ENCODE measurements around the gene IGF2R.

The IGF2R gene

GRCh38 chr6:159973406-159973805, 4.5 kb downstream of the IGF2R start:
- Histone ChIP-seq H3K4me1 (ENCODE audit: control insufficient read depth in 5 of 5, insufficient read depth in 5 of 5, low read length in 5 of 5) (peaks cover 16 to 58% (median 54%) of the 10 kb centered on the region in 5 donors), H3K27me3 (ENCODE audit: control insufficient read depth in 5 of 5, insufficient read depth in 4 of 5, low read length in 5 of 5) (peaks cover 0 to 2% (median 0%) of the 10 kb centered on the region in 5 donors), H3K4me3 (ENCODE audit: low read depth in 1 of 5, low read length in 5 of 5) (no peak overlapping the region), H3K9ac (ENCODE audit: low read length in 5 of 5) (no peak overlapping the region), H3K36me3 (ENCODE audit: control insufficient read depth in 5 of 5, insufficient read depth in 5 of 5, low read length in 5 of 5) (no peaks in the 10 kb centered on the region), H3K27ac (ENCODE audit: low read depth, low read length) (peak overlapping the region; percentile 64), H3K9me3 (ENCODE audit: control insufficient read depth in 5 of 5, low read length in 5 of 5) (no peaks in the 10 kb centered on the region)

GRCh38 chr6:159973951-159974350, 5.1 kb downstream of the IGF2R start:
- Histone ChIP-seq H3K9ac (ENCODE audit: low read length in 5 of 5) (peak overlapping the region in 1 of 5 donors; percentile 40), H3K9me3 (ENCODE audit: control insufficient read depth in 5 of 5, low read length in 5 of 5) (no peaks in the 10 kb centered on the region), H3K4me1 (ENCODE audit: control insufficient read depth in 5 of 5, insufficient read depth in 5 of 5, low read length in 5 of 5) (peaks cover 16 to 61% (median 56%) of the 10 kb centered on the region in 5 donors), H3K27me3 (ENCODE audit: control insufficient read depth in 5 of 5, insufficient read depth in 4 of 5, low read length in 5 of 5) (peaks cover 0 to 2% (median 0%) of the 10 kb centered on the region in 5 donors), H3K4me3 (ENCODE audit: low read depth in 1 of 5, low read length in 5 of 5) (no peak overlapping the region), H3K36me3 (ENCODE audit: control insufficient read depth in 5 of 5, insufficient read depth in 5 of 5, low read length in 5 of 5) (no peaks in the 10 kb centered on the region), H3K27ac (ENCODE audit: low read depth, low read length) (peak overlapping the region; percentile 64)

- Histone ChIP-seq H3K9me3 (ENCODE audit: control insufficient read depth in 5 of 5, low read length in 5 of 5) (no peaks in the 10 kb centered on the region), H3K27me3 (ENCODE audit: control insufficient read depth in 5 of 5, insufficient read depth in 4 of 5, low read length in 5 of 5) (peaks cover 0 to 1% (median 0%) of the 10 kb centered on the region in 5 donors), H3K4me3 (ENCODE audit: low read depth in 1 of 5, low read length in 5 of 5) (no peak overlapping the region), H3K36me3 (ENCODE audit: control insufficient read depth in 5 of 5, insufficient read depth in 5 of 5, low read length in 5 of 5) (no peaks in the 10 kb centered on the region), H3K27ac (ENCODE audit: low read depth, low read length) (peak overlapping the region; percentile 64), H3K4me1 (ENCODE audit: control insufficient read depth in 5 of 5, insufficient read depth in 5 of 5, low read length in 5 of 5) (peaks cover 15 to 69% (median 63%) of the 10 kb centered on the region in 5 donors), H3K9ac (ENCODE audit: low read length in 5 of 5) (no peak overlapping the region)
Observed at GRCh38 chr6:159974932-159975331, 6.0 kb downstream of the IGF2R start.

DNA sequence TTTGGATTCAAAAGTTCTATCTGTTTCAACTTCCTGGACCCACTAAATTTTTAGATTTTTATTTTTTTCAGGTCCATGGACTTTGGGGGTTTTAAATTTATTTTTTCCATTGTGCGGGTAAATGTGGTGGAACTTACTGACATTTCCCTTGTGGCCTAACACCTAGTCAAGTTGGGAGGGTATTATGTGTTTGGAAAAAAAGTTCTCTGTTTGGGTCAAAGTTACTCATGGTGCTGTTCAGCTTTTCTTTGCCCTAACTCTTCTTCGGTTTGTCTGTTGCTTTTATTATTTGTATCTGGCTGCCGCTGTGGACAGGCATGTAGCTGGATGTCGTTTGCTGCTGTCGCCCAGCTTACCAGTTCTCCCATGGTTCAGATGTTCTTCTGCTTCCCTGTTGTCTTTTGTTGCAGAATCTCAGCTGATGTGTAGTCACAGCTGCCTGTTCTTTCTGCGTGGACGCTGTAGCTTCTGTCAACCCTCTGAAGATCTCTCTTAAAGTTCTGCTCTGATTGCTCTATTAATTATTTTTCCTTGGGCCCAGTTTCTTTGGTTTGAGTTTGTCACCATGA, 7.9 kb downstream of the IGF2R start:
- Histone ChIP-seq H3K9me3 (ENCODE audit: control insufficient read depth in 5 of 5, low read length in 5 of 5) (no peaks in the 10 kb centered on the region), H3K27me3 (ENCODE audit: control insufficient read depth in 5 of 5, insufficient read depth in 4 of 5, low read length in 5 of 5) (no peaks in the 10 kb centered on the region), H3K27ac (ENCODE audit: low read depth, low read length) (peak overlapping the region; percentile 27), H3K36me3 (ENCODE audit: control insufficient read depth in 5 of 5, insufficient read depth in 5 of 5, low read length in 5 of 5) (no peaks in the 10 kb centered on the region), H3K4me1 (ENCODE audit: control insufficient read depth in 5 of 5, insufficient read depth in 5 of 5, low read length in 5 of 5) (peaks cover 19 to 72% (median 63%) of the 10 kb centered on the region in 5 donors), H3K4me3 (ENCODE audit: low read depth in 1 of 5, low read length in 5 of 5) (peak overlapping the region in 3 of 5 donors; percentile 0 to 53 (median 11)), H3K9ac (ENCODE audit: low read length in 5 of 5) (no peak overlapping the region)

- Histone ChIP-seq H3K4me3 (ENCODE audit: low read depth in 1 of 5, low read length in 5 of 5) (peak overlapping the region in 4 of 5 donors; percentile 0 to 53 (median 12)), H3K36me3 (ENCODE audit: control insufficient read depth in 5 of 5, insufficient read depth in 5 of 5, low read length in 5 of 5) (no peaks in the 10 kb centered on the region), H3K27ac (ENCODE audit: low read depth, low read length) (peak overlapping the region; percentile 27), H3K9ac (ENCODE audit: low read length in 5 of 5) (no peak overlapping the region), H3K4me1 (ENCODE audit: control insufficient read depth in 5 of 5, insufficient read depth in 5 of 5, low read length in 5 of 5) (peaks cover 24 to 76% (median 66%) of the 10 kb centered on the region in 5 donors), H3K9me3 (ENCODE audit: control insufficient read depth in 5 of 5, low read length in 5 of 5) (no peaks in the 10 kb centered on the region), H3K27me3 (ENCODE audit: control insufficient read depth in 5 of 5, insufficient read depth in 4 of 5, low read length in 5 of 5) (no peaks in the 10 kb centered on the region)
Observed at GRCh38 chr6:159977255-159977903, 8.5 kb downstream of the IGF2R start.

DNA sequence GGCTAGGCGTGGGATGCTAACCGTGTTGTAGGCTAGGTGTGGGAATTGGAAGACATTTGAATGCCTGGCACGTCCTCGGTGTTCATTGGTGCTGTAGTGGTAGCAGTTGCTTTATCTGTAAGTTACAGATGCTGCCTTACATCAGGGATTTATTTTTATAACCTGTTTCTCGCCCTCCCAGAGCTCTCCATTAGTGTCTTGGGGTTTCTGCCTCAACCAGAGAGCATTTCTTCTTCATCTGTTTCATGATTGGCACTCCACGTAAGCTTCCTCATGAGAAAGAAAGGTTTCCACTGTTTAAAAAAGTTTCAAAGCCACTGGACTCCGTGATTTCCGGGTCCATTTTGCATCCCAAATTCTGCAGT, 9.0 kb downstream of the IGF2R start:
- H3K36me3 ChIP-seq (ENCODE audit: control insufficient read depth in 5 of 5, insufficient read depth in 5 of 5, low read length in 5 of 5), result no peaks in the 10 kb centered on the region
- peaks cover 25 to 77% (median 68%) of the 10 kb centered on the region in 5 donors for H3K4me1 ChIP-seq (ENCODE audit: control insufficient read depth in 5 of 5, insufficient read depth in 5 of 5, low read length in 5 of 5)
- no peaks in the 10 kb centered on the region for H3K9me3 ChIP-seq (ENCODE audit: control insufficient read depth in 5 of 5, low read length in 5 of 5)
- no peaks in the 10 kb centered on the region for H3K27me3 ChIP-seq (ENCODE audit: control insufficient read depth in 5 of 5, insufficient read depth in 4 of 5, low read length in 5 of 5)
- H3K27ac ChIP-seq (ENCODE audit: low read depth, low read length), result peak overlapping the region; percentile 27
- no peak overlapping the region for H3K4me3 ChIP-seq (ENCODE audit: low read depth in 1 of 5, low read length in 5 of 5)
- peak overlapping the region in 1 of 5 donors; percentile 52 for H3K9ac ChIP-seq (ENCODE audit: low read length in 5 of 5)

DNA sequence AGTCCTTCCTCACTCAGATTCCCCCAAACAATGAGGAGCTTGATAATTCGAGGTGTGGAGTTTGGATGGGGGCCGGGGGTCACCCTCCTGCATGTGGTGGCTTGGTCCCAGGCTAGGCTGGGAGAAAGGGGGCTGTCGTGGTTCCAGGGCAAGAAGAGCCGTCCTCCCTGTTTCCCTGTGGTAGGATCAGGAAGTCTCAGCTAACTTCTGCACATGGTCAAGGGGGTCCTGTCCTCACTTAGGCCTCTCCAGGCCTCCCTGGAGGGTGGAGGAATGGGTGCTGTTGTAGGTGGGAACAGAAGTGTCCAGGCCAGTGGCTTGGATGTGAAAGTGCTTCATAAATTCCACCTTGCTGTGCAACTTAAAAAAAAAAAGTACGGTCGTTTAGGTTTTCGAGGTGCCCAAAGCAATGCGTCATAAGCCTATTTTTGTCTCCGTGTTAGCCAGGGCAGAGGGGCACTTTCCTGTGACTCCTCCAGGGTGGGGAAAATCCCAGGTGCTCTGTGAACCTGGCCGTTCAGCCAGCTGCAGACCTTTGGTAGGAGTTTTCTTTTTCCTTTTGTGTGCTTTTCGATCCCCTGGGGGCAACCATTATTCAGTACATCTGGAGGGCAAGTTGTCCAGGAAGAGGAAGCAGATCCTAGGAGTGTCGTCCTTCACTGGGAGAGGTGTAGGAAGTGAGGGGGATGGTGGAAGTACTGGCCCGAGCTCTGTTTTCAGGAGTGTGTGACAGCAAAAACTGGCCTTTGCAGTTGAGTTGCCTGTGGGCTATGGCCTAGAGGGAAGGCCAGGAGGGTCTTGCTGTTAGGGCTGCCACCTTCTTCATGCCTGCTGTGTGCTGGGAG, 9.6 kb downstream of the IGF2R start:
- Histone ChIP-seq H3K27me3 (ENCODE audit: control insufficient read depth in 5 of 5, insufficient read depth in 4 of 5, low read length in 5 of 5) (no peaks in the 10 kb centered on the region), H3K9me3 (ENCODE audit: control insufficient read depth in 5 of 5, low read length in 5 of 5) (no peaks in the 10 kb centered on the region), H3K27ac (ENCODE audit: low read depth, low read length) (peak overlapping the region; percentile 47), H3K9ac (ENCODE audit: low read length in 5 of 5) (peak overlapping the region in 1 of 5 donors; percentile 52), H3K4me3 (ENCODE audit: low read depth in 1 of 5, low read length in 5 of 5) (peak overlapping the region in 3 of 5 donors; percentile 1 to 32 (median 14)), H3K36me3 (ENCODE audit: control insufficient read depth in 5 of 5, insufficient read depth in 5 of 5, low read length in 5 of 5) (no peaks in the 10 kb centered on the region), H3K4me1 (ENCODE audit: control insufficient read depth in 5 of 5, insufficient read depth in 5 of 5, low read length in 5 of 5) (peaks cover 29 to 77% (median 69%) of the 10 kb centered on the region in 5 donors)

DNA sequence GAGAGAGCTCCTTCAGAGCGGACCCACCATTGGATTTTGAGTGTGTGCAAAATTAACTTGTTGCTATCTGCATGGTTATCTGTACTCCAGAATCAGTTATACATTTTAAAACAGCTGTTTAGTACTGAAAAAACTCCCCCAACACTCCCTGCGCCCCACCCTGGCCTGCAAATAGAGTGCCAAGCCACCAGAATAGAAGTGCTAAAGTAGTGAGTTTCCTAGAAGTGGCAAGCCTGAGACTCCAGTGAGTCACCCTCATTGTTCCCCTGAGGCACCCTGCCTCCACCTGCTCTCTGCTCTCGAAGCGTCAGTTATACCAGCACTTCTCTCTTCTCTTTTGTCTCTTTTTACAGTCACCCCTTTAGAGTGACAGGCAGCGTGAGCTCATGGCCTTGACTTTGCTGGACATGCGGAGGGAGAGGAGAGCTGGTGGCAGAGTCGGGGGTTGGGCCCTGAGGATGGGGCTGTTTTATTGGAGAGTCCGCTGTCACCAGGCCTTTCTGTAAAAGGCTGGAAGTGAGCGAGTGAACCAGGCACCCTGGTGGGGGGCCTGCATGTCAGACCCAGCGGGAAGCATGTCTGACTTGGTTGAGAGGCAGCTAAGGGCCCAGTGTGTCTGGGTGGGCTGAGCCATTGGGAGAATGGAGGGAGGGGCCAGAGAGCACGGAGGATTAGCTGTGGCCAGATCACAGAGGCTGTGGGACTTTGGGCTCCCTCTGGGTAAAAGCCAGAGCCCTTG, 10.4 kb downstream of the IGF2R start:
- no peak overlapping the region for H3K9ac ChIP-seq (ENCODE audit: low read length in 5 of 5)
- no peaks in the 10 kb centered on the region for H3K27me3 ChIP-seq (ENCODE audit: control insufficient read depth in 5 of 5, insufficient read depth in 4 of 5, low read length in 5 of 5)
- H3K4me1 ChIP-seq (ENCODE audit: control insufficient read depth in 5 of 5, insufficient read depth in 5 of 5, low read length in 5 of 5), result peaks cover 31 to 79% (median 72%) of the 10 kb centered on the region in 5 donors
- no peaks in the 10 kb centered on the region for H3K36me3 ChIP-seq (ENCODE audit: control insufficient read depth in 5 of 5, insufficient read depth in 5 of 5, low read length in 5 of 5)
- H3K9me3 ChIP-seq (ENCODE audit: control insufficient read depth in 5 of 5, low read length in 5 of 5), result no peaks in the 10 kb centered on the region
- H3K4me3 ChIP-seq (ENCODE audit: low read depth in 1 of 5, low read length in 5 of 5), result peak overlapping the region in 2 of 5 donors; percentile 1 to 32
- peak overlapping the region; percentile 47 for H3K27ac ChIP-seq (ENCODE audit: low read depth, low read length)

DNA sequence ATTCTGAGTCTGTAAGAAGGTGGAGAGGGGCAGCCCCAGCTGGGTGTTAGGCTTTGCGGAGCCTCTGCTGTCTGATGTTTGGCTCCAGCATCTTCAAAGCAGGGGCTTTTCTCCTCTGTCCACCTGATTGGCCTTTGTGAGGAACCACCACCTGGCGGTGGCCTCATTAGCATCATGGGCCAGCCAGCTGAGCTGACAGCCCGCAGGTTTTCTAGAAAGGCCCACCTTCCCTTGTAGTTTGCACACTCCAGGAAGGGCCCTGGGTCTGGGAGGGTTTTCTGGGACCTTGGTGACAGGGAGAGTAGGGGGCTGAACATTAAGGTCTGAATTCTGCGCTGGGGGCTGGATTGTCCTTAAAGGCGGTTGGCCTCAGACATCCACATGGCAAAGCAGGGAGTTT, 11.6 kb downstream of the IGF2R start:
- Histone ChIP-seq H3K27ac (ENCODE audit: low read depth, low read length) (no peak overlapping the region), H3K27me3 (ENCODE audit: control insufficient read depth in 5 of 5, insufficient read depth in 4 of 5, low read length in 5 of 5) (no peaks in the 10 kb centered on the region), H3K4me3 (ENCODE audit: low read depth in 1 of 5, low read length in 5 of 5) (no peak overlapping the region), H3K9me3 (ENCODE audit: control insufficient read depth in 5 of 5, low read length in 5 of 5) (no peaks in the 10 kb centered on the region), H3K4me1 (ENCODE audit: control insufficient read depth in 5 of 5, insufficient read depth in 5 of 5, low read length in 5 of 5) (peaks cover 31 to 85% (median 80%) of the 10 kb centered on the region in 5 donors), H3K9ac (ENCODE audit: low read length in 5 of 5) (no peak overlapping the region), H3K36me3 (ENCODE audit: control insufficient read depth in 5 of 5, insufficient read depth in 5 of 5, low read length in 5 of 5) (no peaks in the 10 kb centered on the region)
